Breast epithelium (tissue), 3 donors: Measurements from ENCODE around the gene RAB7B.

Source experiments
- CTCF ChIP-seq, 3 donors: fragments of 450-650 bp; IDR thresholded peaks; one replicate each; pipeline ENCODE4 v1.5.1; 2016 to 2017; ENCODE audit warnings: antibody characterized with exemption in 3 of 3, mild to moderate bottlenecking in 3 of 3, moderate library complexity in 3 of 3
- POLR2AphosphoS5 ChIP-seq, 3 donors: sonication (generic); formaldehyde crosslinking; IDR thresholded peaks; one replicate each; pipeline ENCODE4 v1.6.1; 2017; ENCODE audit warnings: antibody characterized with exemption in 3 of 3

- no peak for TF ChIP-seq CTCF (IDR thresholded peaks at IDR 0.05)
- no peak for TF ChIP-seq POLR2AphosphoS5 (IDR thresholded peaks at IDR 0.05)
These were observed 75.5 kb downstream of the RAB7B start for GRCh38 chr1:205927676-205928075.
